HG02981 (cell line): ENCODE measurements around the gene PNPLA5.
"Not testable (repeated sequence)": the region's sequence is repeated elsewhere in the genome, so short reads cannot be mapped to it uniquely, and the experiment has no call there.

ENCODE experiments used
- ATAC-seq: cut with Tn5 transposase; IDR thresholded peaks from one replicate; pipeline ENCODE4 v1.9.1; 2021; ENCODE audit warnings: mild to moderate bottlenecking, moderate library complexity; ENCODE audit not compliant: unreplicated experiment

PNPLA5 gene

DNA sequence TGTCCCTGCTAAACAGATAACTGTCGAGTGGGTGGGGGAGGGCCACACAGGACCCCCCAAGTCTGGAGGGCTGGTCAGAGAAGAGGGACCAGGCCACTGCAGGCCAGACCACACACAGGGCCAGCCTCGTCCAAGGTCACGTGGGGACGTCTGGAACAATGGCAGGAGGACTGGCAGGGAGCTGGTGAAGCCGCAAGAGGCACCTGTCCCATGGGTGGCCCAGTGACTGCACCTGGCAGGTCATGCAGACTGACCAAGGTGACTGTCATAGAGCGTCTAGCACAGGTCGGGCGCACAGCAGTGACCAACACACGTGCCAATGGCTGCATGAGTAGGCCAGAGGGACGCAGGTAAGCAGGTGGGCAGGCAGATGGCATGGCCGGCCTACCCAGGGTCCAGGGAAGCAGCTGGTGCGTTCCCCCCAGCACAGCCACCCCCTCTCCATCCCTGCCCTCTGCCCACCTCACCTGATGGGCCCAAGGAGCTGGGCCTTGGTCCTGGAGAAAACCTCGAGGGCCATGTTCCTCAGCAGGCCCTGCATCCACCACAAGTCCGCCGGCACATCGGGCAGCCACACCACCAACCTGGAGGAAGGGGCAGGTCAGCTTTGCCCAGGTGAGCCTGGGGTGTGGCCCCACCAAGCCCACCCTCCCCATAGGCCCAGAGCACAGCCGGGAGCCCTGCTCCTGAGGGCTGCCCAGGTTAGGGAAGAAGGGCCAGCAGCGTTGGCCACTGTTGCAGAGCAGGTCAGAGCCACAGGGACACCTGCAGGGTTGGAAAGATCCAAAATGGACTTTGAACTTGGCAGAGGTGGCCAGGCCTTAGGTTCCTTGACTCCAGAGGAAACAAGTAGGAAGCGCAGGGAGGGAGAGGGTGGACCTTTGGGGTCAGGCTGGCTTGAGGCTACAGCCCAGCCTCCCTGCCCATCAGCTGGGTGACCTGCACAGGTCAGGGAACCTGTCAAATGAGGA, 10.4 kb downstream of the PNPLA5 start:
- ATAC-seq: no peak

DNA sequence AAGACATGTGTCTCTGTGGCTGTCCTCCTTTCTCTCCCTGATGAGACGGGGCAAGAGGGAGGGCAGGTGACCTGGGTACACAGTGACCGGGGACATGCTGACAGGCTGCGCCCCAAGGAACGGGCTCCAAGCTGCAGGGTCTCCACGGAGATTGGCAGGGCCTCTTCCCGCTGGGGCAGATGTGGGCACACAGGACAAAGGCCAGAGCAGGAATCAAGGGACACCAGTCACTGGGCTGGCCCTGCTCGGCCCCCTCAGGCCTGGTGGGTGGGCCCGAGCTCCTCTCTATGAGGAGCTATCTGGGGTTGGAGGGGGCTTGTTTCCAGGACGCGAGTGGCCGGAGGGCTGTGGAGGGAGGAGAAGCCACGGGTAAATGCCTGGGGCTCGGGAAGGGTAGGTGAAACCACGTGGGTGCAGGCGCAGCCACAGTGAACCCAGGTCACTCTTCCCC, 11.2 kb downstream of the PNPLA5 start:
- ATAC-seq: no peak

DNA sequence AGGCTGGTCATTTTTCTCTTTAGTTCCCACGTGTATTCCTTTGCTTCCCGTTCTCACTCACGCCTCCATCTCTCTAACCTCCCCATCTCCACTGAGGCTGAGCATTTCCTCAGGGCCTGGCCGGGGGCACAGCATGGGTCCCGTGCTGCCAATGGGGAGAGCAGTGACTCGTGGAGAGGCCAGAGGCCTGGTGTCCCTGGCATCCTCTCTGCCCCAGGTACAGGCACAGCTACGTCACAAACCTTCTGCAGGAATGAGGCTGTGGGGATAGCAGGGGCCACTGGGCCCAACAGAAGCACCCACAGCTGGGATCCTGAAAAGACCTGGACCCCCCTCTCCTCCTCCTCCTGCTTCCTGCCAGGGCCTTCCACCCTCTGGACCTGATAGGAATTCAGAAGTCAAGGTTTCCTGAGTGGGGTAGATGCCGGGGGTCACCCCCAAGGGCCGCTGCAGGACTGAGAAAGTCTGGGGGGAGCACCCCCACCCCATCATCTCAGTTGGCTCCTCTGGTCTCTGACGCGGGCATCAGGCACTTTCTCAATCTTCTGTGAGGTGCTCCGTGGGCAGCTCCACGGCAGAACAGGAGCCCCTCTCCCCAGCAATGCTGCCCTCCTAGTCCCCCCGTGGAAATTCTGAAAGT, 11.8 kb downstream of the PNPLA5 start:
- ATAC-seq: no peak

DNA sequence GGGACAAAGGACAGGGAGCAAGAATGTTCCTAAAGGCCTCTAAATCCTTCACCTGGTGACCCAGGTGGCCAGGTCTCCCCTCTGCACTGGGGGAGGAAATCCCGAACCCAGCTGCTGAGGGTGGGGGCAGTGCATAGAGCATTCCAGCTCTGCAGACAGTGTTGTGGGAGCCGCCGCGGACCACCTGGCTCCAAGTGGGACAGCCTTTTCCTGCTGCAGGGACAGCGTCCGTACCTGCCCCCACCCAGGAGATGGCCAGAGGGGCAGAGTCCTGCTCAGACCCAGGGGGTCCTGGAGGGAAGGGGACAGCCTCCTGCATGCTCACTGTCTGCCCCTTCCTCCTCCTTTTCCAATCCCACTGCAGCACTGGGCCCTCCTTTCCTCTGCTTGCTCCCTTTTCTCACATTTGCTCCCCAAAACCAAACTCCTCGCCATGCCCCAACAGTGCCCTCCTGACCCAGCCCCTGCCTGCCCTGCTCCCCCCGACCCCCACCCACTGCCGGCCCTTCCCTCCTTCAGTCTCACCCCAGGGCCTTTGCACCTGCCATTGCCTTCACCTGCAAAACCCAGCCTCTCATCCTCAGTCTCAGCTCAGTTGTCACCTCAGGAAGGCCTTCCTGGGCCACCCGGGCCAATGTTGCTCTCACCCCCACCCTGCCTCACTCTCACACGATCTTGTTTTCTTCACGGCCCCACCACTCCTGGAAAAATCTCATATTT, 12.8 kb downstream of the PNPLA5 start:
- no peak for ATAC-seq

DNA sequence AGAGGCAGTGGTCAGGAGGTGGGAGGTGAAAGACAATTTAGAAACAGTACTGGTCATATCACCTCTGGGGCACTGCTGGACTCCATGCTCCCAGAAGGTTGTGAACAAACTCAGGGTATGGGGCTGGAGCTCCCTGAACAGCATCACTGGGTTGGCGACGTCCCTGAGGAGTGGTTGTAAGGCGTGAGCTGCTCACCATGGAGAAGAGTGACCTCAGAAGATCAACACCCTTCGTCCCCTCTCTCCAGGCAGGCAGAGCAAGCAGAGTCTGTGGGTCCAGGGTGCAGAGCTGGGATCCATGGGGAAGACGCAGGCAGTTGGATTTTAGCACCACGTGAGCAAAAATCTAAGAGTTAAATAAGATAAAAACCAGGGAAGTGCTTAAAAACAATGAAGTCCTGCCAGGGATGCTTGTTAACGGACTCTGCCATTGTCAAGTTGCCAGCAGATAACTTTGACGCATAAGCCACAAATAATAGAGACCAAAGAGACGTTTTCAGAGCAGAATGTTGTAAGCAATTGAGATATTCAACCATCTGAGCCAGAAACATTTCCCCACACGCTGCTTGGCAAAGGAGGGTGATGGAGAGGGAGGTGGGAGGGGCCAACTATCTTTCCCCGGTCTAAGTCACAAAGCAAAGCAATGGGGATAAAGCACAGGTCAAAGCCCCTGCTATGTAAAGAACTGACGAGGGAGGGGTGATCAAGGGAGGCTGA, 13.6 kb downstream of the PNPLA5 start:
- no peak for ATAC-seq

DNA sequence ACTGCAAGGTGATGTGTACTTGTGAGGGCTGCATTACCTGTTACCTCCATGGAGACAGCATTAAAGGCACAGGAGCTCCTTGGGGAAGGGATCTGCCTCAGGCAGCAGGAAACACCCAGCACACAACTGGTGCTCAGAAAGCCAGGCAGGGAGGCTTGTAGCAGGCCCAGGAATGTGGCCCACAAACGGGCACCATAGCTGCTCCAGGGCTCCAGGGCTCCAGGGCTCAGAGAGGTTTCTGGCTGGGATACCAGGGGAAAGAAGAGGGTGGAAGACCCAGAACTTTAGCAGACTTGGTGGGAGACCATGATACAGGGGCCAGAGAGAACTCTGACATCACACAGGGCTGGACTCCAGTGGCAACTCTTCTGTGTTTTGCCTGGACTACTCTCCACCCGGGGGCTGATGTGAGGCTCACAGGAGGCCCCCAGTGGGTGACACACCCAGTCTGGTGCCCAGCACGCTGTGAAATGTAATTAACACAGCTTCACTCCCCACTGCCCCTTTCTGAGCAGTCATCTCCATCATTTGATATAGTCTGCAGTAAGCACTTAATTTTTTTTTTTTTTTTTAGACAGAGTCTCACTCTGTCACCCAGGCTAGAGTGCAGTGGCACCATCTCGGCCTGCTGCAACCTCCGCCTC, 14.8 kb downstream of the PNPLA5 start:
- no peak for ATAC-seq

DNA sequence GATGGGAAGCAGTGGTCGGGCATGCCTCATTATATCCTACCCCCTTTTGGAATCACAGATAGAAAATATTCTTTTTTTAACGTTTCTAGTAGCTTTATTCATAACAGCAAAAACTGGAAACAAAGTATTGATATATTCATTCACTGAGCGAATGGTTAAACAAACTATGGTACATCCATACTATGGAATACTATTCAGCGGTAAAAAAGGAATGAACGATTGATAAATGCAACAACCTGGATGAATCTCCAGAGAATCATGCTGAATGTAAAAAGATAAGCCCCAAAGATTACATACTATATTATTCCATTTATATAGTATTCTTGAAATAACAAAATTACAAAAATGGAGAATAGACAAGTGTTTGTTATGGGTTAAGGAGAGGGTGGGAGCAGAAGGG, 22.0 kb downstream of the PNPLA5 start:
- no peak for ATAC-seq

DNA sequence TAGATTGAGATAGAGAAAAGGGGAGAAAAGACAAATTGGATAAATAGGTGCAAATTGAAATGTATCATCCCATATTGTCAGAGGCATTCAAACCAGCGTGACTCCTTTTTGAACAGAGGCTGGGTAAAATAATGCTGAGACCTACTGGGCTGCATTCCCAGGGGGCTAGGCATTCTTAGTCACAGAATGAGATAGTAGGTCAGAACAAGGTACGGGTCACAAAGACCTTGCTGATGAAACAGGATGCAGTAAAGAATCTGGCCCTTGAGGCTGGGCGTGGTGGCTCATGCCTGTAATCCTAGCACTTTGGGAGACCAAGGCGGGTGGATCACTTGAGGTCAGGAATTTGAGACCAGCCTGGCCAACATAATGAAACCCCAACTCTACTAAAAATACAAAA, 22.8 kb downstream of the PNPLA5 start:
- ATAC-seq: not testable (repeated sequence)

DNA sequence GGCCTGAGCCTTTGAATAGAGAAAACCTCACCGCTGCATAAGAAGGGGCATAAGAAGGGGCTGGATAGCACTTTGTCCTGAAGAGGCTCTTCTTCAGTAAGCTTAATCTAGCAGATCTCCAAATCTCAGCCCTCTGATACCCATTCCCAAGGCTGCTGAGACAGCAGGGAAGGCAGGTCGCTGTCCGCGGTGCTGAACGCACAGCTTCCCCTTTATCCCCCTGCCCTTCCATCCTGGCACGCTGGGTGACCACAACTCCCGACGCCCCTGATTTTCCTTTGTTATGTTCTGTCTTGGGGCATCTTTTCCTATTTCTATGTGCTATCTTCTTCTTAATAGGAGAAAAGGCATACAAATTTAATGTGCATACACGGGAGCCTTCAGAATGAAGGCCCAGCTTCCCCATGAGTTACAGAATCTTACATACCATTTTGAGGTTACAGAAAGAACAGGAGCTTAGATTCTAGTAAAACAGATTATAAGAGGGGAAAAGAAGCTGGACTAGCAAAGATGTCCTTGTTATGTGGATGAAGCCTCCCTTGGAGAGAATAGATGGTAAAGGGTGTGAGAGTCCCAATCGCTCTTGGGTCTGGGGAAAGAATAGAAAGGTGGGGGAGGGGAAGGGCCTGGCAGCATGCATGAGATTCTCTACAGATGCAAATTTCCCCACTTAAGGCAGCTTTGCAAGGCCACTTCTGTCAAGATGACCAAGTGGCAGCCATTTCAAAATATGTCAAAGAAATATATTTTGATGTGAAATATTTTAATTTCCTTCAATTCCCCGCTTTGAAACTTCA, 23.8 kb downstream of the PNPLA5 start:
- no peak for ATAC-seq

DNA sequence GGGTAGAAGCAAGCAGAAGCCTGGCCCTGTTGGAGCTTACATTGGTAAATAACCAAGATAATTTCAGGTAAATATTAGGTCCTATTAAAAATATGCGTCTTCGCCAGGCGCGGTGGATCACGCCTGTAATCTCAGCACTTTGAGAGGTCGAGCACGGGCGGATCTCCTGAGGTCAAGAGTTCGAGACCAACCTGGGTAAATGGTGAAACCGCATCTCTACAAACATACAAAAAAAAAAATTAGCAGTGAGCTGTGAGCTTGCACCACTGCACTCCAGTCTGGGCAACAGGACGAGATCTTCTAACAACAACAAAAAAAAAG, 29.0 kb downstream of the PNPLA5 start:
- ATAC-seq: no peak

DNA sequence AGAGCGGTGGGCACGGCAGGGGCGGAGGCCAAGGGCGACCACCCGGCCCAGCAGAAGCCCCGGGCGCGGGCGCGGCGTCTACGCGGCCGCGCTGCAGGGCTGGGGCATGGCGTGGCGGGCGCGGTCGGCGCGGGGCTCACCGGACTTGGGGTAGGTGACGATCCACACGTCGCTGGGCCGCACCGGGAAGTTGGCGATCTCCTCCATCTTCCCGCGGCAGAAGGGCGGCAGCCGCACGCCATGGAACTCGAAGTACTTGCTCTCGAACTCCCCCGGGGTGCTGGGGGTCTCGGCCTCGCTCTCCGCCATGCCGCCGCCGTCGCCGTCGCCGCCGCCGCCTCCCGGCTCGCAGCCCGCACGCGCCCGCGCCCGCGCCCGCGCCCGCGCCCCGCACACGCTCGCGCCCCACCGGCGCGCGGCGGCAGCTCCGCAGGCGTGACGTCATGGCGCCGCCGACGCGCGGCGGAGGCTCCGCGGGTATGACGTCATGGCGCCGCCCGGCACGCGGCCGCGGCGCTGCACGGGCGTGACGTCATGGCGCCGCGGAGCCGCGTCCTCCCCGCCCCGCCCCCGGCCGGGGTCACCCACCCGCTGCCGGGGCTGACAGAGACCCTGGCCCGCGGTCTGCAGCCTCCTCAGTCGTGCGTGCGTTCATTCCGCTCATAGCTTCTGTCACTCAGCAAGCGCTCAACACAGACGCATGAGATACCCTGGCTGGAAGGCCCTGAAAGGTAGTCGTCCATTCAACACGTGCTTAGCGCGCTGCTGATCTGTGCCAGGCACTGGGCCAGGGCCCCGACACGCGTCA, 29.5 kb downstream of the PNPLA5 start, which contains the start of gene SULT4A1:
Gene SULT4A1 (minus strand): TSS at position 440 of the 808 bp plus-strand sequence. CDS start 131 bp downstream, at position 309.
- no peak for ATAC-seq

DNA sequence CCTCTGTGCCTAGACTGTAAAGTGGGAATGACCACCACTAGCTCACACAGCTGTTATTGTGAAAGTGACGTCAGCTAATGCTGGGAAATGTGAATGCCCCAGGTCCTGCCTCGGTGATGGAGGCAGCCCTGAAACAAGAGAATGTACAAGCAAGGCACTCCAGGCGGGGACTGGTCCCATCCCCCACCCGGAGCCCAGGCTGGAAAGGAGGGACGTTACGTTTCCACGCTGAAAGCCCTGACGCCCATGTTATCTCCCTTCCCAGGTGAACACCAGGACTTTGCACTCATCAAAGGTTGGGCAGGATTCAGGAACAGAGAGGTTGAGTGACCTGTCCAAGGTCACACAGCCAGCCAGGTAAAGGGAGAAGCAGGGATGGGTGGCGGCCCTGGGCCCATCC, 30.3 kb downstream of the PNPLA5 start:
- ATAC-seq: no peak

DNA sequence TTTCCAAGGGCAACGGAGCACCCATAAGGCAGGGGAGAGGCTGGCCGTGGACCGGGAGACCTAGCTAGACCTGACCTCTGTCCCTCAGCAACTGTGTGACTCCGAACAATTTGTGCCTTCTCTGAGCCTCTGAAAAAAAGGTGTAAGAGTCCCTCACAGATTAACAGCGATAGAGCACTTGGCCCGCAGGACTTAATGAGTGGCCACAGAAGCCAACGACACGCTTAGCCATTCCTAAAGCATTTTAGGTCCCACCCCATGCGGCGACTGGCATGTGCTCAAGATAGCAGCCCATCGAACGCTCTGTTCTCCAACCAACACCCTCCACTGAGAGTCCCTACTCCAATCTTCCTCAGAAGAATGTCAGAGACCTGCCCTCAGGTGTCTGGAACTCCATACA, 31.0 kb downstream of the PNPLA5 start:
- no peak for ATAC-seq

DNA sequence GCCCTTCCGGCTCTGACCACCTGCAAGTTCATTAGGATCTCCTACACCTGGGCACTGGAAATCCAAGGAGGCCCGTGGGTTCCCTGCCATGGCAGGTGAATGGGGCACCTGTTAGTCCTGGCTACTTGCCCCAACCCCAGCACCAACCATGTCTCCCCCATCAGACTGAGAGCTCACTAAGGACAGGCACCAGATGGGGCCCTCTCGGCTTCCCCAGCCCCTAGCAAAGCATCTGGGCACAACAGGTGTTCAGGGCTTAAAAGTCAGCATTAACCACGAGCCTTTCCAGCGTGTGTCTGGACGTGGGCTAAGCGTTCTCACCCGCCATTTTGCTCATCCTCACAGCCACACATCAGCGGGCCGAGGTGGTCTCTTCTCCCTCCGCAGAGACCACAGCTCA, 31.7 kb downstream of the PNPLA5 start:
- ATAC-seq: no peak

DNA sequence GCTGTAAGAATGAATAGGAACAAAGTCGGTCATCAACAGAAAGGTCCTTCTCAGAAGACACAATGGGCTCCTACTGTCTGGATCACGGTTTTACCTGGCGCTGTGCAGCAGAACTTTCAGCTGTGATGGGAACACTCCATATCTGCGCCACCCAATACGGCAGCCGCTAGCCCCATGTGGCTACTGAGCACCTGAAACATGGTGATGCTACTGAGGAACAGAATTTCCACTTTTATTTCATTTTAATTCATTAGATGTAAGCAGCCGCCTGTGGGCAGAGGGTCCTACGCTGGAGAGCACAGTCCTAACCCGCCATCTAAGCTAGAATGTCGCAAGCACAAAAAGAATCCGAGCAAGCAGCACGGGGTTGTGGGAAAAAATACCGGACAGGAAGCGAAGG, 32.2 kb downstream of the PNPLA5 start:
- ATAC-seq: no peak

DNA sequence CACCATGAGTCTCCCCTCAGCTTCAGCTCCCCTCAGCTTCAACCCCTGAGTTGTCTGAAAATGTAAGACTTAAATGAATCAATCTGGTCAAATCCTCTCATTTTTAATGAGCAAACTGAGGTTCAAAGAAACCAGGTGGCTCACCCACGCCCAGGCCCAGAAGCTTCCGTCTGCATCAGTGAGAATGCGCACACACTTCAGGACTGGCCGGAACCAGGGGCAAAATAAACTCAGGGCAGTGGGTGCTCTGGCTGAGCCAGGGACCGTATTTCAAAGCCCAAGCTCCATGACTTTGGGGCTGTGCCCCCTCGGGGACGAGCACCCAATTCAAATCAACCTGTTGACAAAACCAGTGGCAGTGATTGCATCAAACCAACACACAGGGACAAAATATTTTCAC, 32.6 kb downstream of the PNPLA5 start:
- ATAC-seq: no peak

DNA sequence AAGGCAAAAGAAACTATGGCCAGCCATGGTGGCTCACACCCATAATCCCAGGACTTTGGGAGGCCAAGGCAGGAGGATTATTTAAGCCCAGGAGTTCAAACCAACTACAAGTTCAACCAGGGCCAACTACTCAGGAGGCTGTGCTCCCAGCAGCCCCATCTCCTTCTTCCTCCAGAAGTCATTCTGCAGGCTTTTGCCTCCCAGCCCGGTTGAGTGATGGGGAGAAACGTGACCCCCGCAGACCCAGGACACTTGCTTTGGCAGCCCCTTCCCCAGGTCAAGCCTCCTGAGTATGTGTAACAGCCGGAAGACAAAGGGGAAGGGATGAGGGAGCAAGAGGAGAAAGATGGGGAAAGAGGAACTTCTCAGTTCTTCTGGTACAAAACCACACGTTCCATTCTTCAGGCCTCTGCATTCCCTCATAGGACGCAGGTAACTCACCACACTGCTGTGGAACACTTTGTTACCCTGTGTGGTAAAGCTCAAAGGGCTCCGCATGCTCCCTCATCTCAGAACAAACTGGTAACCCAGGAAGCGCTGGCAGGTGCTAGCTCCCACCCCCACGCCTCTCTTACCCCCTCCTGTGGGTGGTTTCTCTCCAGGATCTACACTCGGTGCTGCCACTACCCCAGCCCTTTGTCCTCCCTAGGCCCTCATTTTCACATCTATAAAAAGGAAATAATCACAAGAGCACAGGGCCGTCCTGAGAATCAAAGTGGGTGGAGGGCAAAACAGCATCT, 33.5 kb downstream of the PNPLA5 start:
- ATAC-seq: no peak

DNA sequence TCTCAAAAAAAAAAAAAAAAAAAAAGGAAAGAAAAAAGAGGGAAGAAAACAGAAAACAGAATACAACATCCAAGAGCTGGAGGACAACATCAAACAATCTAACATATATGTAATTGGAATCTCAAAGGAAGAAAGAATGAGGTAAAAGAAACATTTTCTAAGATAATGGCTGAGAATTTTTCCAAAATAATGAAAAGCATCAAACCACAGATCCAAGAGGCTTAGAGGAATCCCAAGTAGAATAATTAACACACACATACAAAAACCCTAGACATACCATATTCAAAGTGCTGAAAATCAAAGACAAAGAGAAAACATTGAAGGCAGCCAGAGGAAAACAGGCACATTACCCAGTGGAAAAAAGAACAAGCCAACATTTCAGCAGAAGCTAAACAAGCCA, 34.4 kb downstream of the PNPLA5 start:
- ATAC-seq: no peak
